ENCODE data around the gene ZNF878. TPM values are rescaled to one million over a fixed set of nuclear protein-coding genes. Genes with fewer than 3 reads are reported as not detected.

Gene ZNF878
- total and polyA plus RNA-seq, 2 of the 13 experiments (the other 11 are each of a cell fraction or from before 2014, with no cell fraction given): 0.46 to 5.2 TPM

DNA sequence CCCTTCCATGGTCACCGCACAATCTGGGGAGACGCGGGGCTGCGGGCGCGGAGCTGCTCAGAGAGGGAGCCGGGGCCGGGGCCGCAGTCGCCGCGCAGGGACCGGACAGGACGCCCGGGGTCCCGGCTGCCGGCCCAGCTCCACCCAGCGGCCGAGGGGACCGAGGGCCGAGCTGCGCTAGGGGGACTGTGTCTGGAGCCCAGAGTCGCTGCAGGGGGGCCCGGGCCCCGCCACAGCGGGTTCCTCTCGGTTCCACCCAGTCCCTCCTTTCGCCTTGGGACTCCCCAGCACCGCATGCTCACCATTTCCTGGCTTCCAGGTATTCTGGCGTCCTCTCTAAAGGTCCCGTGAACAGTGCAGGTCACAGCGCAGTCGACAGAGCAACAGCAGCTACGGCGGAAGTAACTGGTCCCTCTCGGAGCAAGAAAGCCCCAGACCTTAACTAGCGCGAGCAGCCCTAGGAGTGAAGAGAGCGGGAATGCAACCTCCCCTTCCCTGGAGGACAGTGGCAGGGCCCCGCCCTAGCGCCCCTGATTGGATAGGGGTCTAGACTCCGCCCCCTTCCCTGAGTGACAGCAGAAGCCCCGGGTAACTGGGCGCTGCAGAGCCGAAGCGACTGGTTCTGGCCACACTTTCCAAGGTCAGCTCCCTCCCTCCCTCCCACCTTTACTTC, at the start of gene ZNF878 (continued):
- TF ChIP-seq, protein P1, sequence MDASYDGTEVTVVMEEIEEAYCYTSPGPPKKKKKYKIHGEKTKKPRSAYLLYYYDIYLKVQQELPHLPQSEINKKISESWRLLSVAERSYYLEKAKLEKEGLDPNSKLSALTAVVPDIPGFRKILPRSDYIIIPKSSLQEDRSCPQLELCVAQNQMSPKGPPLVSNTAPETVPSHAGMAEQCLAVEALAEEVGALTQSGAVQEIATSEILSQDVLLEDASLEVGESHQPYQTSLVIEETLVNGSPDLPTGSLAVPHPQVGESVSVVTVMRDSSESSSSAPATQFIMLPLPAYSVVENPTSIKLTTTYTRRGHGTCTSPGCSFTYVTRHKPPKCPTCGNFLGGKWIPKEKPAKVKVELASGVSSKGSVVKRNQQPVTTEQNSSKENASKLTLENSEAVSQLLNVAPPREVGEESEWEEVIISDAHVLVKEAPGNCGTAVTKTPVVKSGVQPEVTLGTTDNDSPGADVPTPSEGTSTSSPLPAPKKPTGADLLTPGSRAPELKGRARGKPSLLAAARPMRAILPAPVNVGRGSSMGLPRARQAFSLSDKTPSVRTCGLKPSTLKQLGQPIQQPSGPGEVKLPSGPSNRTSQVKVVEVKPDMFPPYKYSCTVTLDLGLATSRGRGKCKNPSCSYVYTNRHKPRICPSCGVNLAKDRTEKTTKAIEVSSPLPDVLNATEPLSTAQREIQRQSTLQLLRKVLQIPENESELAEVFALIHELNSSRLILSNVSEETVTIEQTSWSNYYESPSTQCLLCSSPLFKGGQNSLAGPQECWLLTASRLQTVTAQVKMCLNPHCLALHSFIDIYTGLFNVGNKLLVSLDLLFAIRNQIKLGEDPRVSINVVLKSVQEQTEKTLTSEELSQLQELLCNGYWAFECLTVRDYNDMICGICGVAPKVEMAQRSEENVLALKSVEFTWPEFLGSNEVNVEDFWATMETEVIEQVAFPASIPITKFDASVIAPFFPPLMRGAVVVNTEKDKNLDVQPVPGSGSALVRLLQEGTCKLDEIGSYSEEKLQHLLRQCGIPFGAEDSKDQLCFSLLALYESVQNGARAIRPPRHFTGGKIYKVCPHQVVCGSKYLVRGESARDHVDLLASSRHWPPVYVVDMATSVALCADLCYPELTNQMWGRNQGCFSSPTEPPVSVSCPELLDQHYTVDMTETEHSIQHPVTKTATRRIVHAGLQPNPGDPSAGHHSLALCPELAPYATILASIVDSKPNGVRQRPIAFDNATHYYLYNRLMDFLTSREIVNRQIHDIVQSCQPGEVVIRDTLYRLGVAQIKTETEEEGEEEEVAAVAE (CRISPR knock-in tag; IDR thresholded peaks at IDR 0.05; ENCODE audit: borderline replicate concordance): peak; percentile 69; the same call in 1 of the 2 replicates
- TF ChIP-seq ZNF180 (CRISPR knock-in tag; IDR thresholded peaks at IDR 0.05; ENCODE audit: borderline replicate concordance, low read depth): 0 out of 2 replicates have a peak, but pooled peaks have one; percentile 55
- 0 out of 2 replicates have a peak, but pooled peaks have one; percentile 6 for TF ChIP-seq PBX3 (CRISPR knock-in tag; IDR thresholded peaks at IDR 0.05; ENCODE audit: borderline replicate concordance)
- no peak for TF ChIP-seq EHMT2 (IDR thresholded peaks at IDR 0.05; ENCODE audit: borderline replicate concordance, low read depth, low read length)
- peak; percentile 84 for TF ChIP-seq PHF5A (CRISPR knock-in tag; IDR thresholded peaks at IDR 0.05; ENCODE audit: low read depth, unreplicated experiment)
- no peak for TF ChIP-seq ZNF10 (CRISPR knock-in tag; IDR thresholded peaks at IDR 0.05; ENCODE audit: borderline replicate concordance, low read depth)
- TF ChIP-seq ZNF782 (CRISPR knock-in tag; IDR thresholded peaks at IDR 0.05; ENCODE audit: borderline replicate concordance): peak; percentile 50; the same call in 1 of the 2 replicates
- TF ChIP-seq FOXO1 (CRISPR knock-in tag; IDR thresholded peaks at IDR 0.05): peak; percentile 10; the same call in 1 of the 2 replicates
- TF ChIP-seq ATRX (CRISPR knock-in tag; IDR thresholded peaks at IDR 0.05; ENCODE audit: borderline replicate concordance): no peak
- peak; percentile 44; the same call in 1 of the 2 replicates for TF ChIP-seq ZNF839 (CRISPR knock-in tag; IDR thresholded peaks at IDR 0.05; ENCODE audit: borderline replicate concordance)
- TF ChIP-seq ATF3 (CRISPR knock-in tag; IDR thresholded peaks at IDR 0.05): no peak
- no peak for TF ChIP-seq TBX3 (IDR thresholded peaks at IDR 0.05; ENCODE audit: borderline replicate concordance)
- TF ChIP-seq ASH2L (IDR thresholded peaks at IDR 0.05; ENCODE audit: insufficient read length, low read depth, low read length): peak; percentile 86
- TF ChIP-seq, protein P2, sequence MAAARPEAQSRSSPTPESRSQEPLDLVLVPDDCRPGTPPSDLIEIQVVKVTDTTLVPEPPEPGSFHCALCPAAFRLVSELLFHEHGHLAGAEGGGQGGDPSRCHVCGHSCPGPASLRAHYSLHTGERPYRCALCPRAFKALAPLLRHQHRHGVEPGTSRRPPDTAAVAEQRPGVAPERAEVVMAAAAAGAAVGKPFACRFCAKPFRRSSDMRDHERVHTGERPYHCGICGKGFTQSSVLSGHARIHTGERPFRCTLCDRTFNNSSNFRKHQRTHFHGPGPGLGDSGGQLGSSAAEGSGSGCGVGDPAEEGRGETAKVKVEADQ (CRISPR knock-in tag; IDR thresholded peaks at IDR 0.05; ENCODE audit: borderline replicate concordance): no peak
- TF ChIP-seq, protein P3, sequence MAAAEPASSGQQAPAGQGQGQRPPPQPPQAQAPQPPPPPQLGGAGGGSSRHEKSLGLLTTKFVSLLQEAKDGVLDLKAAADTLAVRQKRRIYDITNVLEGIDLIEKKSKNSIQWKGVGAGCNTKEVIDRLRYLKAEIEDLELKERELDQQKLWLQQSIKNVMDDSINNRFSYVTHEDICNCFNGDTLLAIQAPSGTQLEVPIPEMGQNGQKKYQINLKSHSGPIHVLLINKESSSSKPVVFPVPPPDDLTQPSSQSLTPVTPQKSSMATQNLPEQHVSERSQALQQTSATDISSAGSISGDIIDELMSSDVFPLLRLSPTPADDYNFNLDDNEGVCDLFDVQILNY (CRISPR knock-in tag; conservative IDR thresholded peaks at IDR 0.05): 0 out of 2 replicates have a peak, but pooled peaks have one; percentile 46
- TF ChIP-seq, protein P4, sequence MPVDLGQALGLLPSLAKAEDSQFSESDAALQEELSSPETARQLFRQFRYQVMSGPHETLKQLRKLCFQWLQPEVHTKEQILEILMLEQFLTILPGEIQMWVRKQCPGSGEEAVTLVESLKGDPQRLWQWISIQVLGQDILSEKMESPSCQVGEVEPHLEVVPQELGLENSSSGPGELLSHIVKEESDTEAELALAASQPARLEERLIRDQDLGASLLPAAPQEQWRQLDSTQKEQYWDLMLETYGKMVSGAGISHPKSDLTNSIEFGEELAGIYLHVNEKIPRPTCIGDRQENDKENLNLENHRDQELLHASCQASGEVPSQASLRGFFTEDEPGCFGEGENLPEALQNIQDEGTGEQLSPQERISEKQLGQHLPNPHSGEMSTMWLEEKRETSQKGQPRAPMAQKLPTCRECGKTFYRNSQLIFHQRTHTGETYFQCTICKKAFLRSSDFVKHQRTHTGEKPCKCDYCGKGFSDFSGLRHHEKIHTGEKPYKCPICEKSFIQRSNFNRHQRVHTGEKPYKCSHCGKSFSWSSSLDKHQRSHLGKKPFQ (CRISPR knock-in tag; IDR thresholded peaks at IDR 0.05; ENCODE audit: insufficient replicate concordance): peak; percentile 88
- peak; percentile 100 for TF ChIP-seq POLR2AphosphoS5 (IDR thresholded peaks at IDR 0.05; ENCODE audit: low read depth, low read length)
- TF ChIP-seq ZNF260 (CRISPR knock-in tag; IDR thresholded peaks at IDR 0.05; ENCODE audit: borderline replicate concordance, low read depth): no peak
